Sigmoid colon (tissue), 7 donors: ENCODE data around the gene C10orf105. TPM values are rescaled to one million over a fixed set of nuclear protein-coding genes. Genes with fewer than 3 reads are reported as not detected.

Experiments used
- DNase-seq: peaks from one replicate; pipeline ENCODE4 v3.0.0-alpha.2; 2019
- H3K27ac ChIP-seq, 4 donors: fragments of 200-600 bp; sonication (generic); one replicate each; pipeline ENCODE4 v1.5.1; 2016 to 2019; ENCODE audit warnings: mild to moderate bottlenecking in 1 of 4
- H3K27me3 ChIP-seq, 3 donors: fragments of 200-600 bp; sonication (generic); one replicate each; pipeline ENCODE4 v1.5.1; 2019; ENCODE audit warnings: mild to moderate bottlenecking in 1 of 3
- H3K36me3 ChIP-seq, 4 donors: fragments of 200-600 bp; sonication (generic); one replicate each; pipeline ENCODE4 v1.5.1; 2016 to 2019
- H3K4me1 ChIP-seq, 4 donors: fragments of 200-600 bp; sonication (generic); one replicate each; pipeline ENCODE4 v1.5.1; 2017 to 2019
- H3K4me3 ChIP-seq, 4 donors: fragments of 200-600 bp; sonication (generic); one replicate each; pipeline ENCODE4 v1.5.1; 2017 to 2019; ENCODE audit warnings: mild to moderate bottlenecking in 2 of 4, moderate library complexity in 1 of 4
- H3K9me3 ChIP-seq, 4 donors: fragments of 200-600 bp in 3 of 4; sonication (generic) in 3 of 4; one replicate each; pipeline versions ENCODE4 v1.5.1 to v1.6.1; 2013 to 2019
- EP300 ChIP-seq, 4 donors: sonication (generic); formaldehyde crosslinking; IDR thresholded peaks; one replicate each; pipeline ENCODE4 v1.6.1; 2017; ENCODE audit warnings: antibody characterized with exemption in 4 of 4
- POLR2A ChIP-seq, 2 donors: fragments of 450-650 bp; IDR thresholded peaks; one replicate each; pipeline ENCODE4 v1.6.1; 2016; ENCODE audit warnings: antibody characterized with exemption in 2 of 2, mild to moderate bottlenecking in 2 of 2, moderate library complexity in 2 of 2
- POLR2AphosphoS5 ChIP-seq, 4 donors: sonication (generic); formaldehyde crosslinking; IDR thresholded peaks; one replicate each; pipeline ENCODE4 v1.6.1; 2017; ENCODE audit warnings: antibody characterized with exemption in 4 of 4
- WGBS, 2 donors: extraction: QIAGEN DNeasy Blood & Tissue Kit; methylation state at CpG; one replicate each; pipeline ENCODE4 v1.1.7; 2013; 5-methylcytosine and 5-hydroxymethylcytosine counted together
- intact Hi-C: fragments of 100-400 bp; cut with DNase I; formaldehyde crosslinking; loops from one replicate; pipeline ENCODE4 v1.15.1; 2023
- polyA plus RNA-seq, 3 donors: library from polyadenylated mRNA; stranded (reverse); fragments of 200-250 nt; gene quantifications; one replicate each; pipeline ENCODE4 v1.2.3, GENCODE V29; 2013
- total RNA-seq, 4 donors: library from RNA; depleted of rRNA; stranded (reverse); fragments of >200 nt; gene quantifications; one replicate each; pipeline ENCODE4 v1.1.0, GENCODE V29; 2016
- TF ChIP-seq, protein P1 (sequence below), 4 experiments: fragments of 450-650 bp in 3 of 4; fragments of 200-600 bp in 1 of 4; IDR thresholded peaks; one replicate each; pipeline ENCODE4 v1.5.1; 2016 to 2019; ENCODE audit warnings: antibody characterized with exemption in 4 of 4, mild to moderate bottlenecking in 3 of 4, moderate library complexity in 2 of 4
- donor health status: healthy with polysubstance abuse.
- donor health status: Bipolar disorder and iron deficiency.
- donor health status: healthy.

C10orf105 gene
- total and polyA plus RNA-seq, 7 donors, result 0.25 to 0.55 TPM; not detected in 5

- no peak for DNase-seq
- peaks cover 15 to 57% (median 42%) of the 10 kb centered on the region in 4 donors for H3K36me3 ChIP-seq
- intact Hi-C loops, result no loop called here
- 87 to 93% methylated on average over 14 of the region's 14 CpGs for WGBS, 2 donors
- no peak overlapping the region for H3K4me3 ChIP-seq
- TF ChIP-seq POLR2A (IDR thresholded peaks at IDR 0.05) (no peak), POLR2AphosphoS5 (IDR thresholded peaks at IDR 0.05) (no peak), EP300 (IDR thresholded peaks at IDR 0.05) (no peak)
- TF ChIP-seq, protein P1, sequence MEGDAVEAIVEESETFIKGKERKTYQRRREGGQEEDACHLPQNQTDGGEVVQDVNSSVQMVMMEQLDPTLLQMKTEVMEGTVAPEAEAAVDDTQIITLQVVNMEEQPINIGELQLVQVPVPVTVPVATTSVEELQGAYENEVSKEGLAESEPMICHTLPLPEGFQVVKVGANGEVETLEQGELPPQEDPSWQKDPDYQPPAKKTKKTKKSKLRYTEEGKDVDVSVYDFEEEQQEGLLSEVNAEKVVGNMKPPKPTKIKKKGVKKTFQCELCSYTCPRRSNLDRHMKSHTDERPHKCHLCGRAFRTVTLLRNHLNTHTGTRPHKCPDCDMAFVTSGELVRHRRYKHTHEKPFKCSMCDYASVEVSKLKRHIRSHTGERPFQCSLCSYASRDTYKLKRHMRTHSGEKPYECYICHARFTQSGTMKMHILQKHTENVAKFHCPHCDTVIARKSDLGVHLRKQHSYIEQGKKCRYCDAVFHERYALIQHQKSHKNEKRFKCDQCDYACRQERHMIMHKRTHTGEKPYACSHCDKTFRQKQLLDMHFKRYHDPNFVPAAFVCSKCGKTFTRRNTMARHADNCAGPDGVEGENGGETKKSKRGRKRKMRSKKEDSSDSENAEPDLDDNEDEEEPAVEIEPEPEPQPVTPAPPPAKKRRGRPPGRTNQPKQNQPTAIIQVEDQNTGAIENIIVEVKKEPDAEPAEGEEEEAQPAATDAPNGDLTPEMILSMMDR (IDR thresholded peaks at IDR 0.05), result no peak
- H3K9me3 ChIP-seq, result no peaks in the 10 kb centered on the region
- H3K4me1 ChIP-seq, result peaks cover 0 to 69% (median 40%) of the 10 kb centered on the region in 4 donors
- H3K27me3 ChIP-seq, result no peaks in the 10 kb centered on the region
- peak overlapping the region in 1 of 4 donors; percentile 38 for H3K27ac ChIP-seq
Measured at GRCh38 chr10:71751515-71752224, 32.1 kb upstream of the C10orf105 start.

DNA sequence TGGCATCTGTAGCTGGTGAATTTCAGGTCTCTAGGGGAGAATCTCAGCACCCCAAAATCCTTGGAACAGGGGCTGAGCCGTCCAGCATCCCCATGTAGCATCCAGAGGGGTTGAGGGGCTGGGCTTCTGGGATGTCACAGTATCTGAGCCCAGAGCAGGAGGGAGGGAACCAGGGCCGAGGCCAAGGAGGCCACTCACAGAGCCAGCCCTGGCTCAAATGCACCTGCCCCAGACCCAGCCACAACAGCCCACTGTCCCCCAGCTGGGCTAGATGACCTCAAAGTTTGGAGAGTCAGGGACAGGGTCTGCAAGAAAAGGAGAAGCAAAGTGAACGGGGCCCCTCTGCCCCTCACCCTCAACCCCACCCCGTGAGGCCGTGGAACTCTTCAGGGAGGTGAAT, 31.4 kb upstream of the C10orf105 start:
- TF ChIP-seq EP300 (IDR thresholded peaks at IDR 0.05) (no peak), POLR2A (IDR thresholded peaks at IDR 0.05) (no peak), POLR2AphosphoS5 (IDR thresholded peaks at IDR 0.05) (no peak)
- TF ChIP-seq, protein P1 (IDR thresholded peaks at IDR 0.05), result no peak
- Histone ChIP-seq H3K36me3 (peaks cover 15 to 57% (median 42%) of the 10 kb centered on the region in 4 donors), H3K4me3 (no peak overlapping the region), H3K27me3 (no peaks in the 10 kb centered on the region), H3K9me3 (no peaks in the 10 kb centered on the region), H3K4me1 (peaks cover 0 to 71% (median 46%) of the 10 kb centered on the region in 4 donors), H3K27ac (peak overlapping the region in 2 of 4 donors; percentile 66 to 72)
- intact Hi-C loops, result no loop called here
- no peak for DNase-seq
- WGBS, 2 donors, result 73 to 92% methylated on average over 5 of the region's 5 CpGs

DNA sequence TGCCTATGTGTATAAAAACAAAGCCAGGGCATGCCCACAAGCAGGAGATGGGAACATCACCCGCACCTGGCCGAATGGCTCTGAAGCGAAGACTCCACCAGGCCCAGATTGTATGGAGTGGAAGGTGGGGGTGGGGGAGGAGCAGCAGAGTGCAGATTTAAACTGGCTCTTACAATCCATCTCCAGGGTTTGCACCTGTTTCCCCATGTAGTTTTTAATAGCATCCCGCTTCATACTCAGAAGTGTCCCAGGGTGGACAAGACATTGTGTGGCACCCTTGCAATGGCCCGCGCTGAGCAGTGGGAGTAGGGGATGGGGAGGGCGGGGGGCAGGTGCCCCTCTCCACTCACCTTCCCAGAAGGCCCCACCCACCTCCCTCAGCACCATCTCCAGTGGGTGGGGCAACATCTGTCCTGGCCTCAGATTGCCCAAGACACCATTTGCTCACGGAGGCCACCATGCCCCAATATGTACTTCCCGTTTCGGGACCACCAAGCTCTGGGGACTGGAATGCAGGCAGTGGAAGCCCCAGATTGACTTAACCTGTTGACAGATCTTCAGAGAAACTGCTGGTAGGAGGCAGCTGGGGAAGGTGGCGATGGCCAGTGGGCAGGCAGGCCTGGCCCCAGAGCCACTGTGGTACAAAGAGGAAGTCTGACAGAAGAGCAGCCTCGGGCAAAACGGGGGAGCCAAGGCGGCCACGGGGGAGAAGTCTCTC, 30.7 kb upstream of the C10orf105 start:
- Histone ChIP-seq H3K27me3 (no peaks in the 10 kb centered on the region), H3K9me3 (no peaks in the 10 kb centered on the region), H3K4me1 (peaks cover 0 to 68% (median 47%) of the 10 kb centered on the region in 4 donors), H3K36me3 (peaks cover 15 to 57% (median 42%) of the 10 kb centered on the region in 4 donors), H3K4me3 (no peak overlapping the region), H3K27ac (peak overlapping the region in 2 of 4 donors; percentile 66 to 72)
- DNase-seq, result no peak
- intact Hi-C loops, result no loop called here
- 75 to 91% methylated on average over 15 of the region's 15 CpGs for WGBS, 2 donors
- no peak for TF ChIP-seq POLR2AphosphoS5 (IDR thresholded peaks at IDR 0.05)
- TF ChIP-seq POLR2A (IDR thresholded peaks at IDR 0.05), result no peak
- TF ChIP-seq, protein P1 (IDR thresholded peaks at IDR 0.05), result no peak
- no peak for TF ChIP-seq EP300 (IDR thresholded peaks at IDR 0.05)

- peak overlapping the region; percentile 62 to 72 (median 68) for H3K27ac ChIP-seq
- no peak overlapping the region for H3K4me3 ChIP-seq
- no peaks in the 10 kb centered on the region for H3K9me3 ChIP-seq
- no peak for DNase-seq
- peaks cover 0 to 59% (median 43%) of the 10 kb centered on the region in 4 donors for H3K4me1 ChIP-seq
- H3K36me3 ChIP-seq, result peaks cover 15 to 48% (median 38%) of the 10 kb centered on the region in 4 donors
- 80 to 84% methylated on average over 4 of the region's 4 CpGs for WGBS, 2 donors
- intact Hi-C loops, result no loop called here
- TF ChIP-seq POLR2AphosphoS5 (IDR thresholded peaks at IDR 0.05) (no peak), EP300 (IDR thresholded peaks at IDR 0.05) (no peak), POLR2A (IDR thresholded peaks at IDR 0.05) (no peak)
- TF ChIP-seq, protein P1 (IDR thresholded peaks at IDR 0.05), result no peak
- no peaks in the 10 kb centered on the region for H3K27me3 ChIP-seq
Measured at GRCh38 chr10:71749396-71749795, 29.8 kb upstream of the C10orf105 start.
